DND-41 (cell line): ENCODE data around the gene DLG2.

Experiments
- ATAC-seq: fragments of 200-7000 bp; cut with Tn5 transposase; 3 replicates; pipeline ENCODE4 v1.9.1; 2021; ENCODE audit warnings: low read depth; ENCODE audit not compliant: insufficient read depth
- DNase-seq: peaks from one replicate; pipeline ENCODE4 v3.0.0-alpha.2; 2020
- H2AFZ ChIP-seq: 2 replicates; pipeline ENCODE4 v1.6.0; 2012; ENCODE audit warnings: low read depth, low read length
- H3K27ac ChIP-seq: 2 replicates; pipeline ENCODE4 v1.5.1; 2012; ENCODE audit warnings: low read length, inconsistent platforms
- H3K27me3 ChIP-seq: fragments of 200-600 bp; sonication (generic); 2 replicates; pipeline ENCODE4 v1.6.0; 2012; ENCODE audit warnings: low read length, mild to moderate bottlenecking, inconsistent platforms; ENCODE audit not compliant: insufficient read depth, poor library complexity
- H3K36me3 ChIP-seq: 2 replicates; pipeline ENCODE4 v1.5.1; 2012; ENCODE audit warnings: low read length, inconsistent platforms; ENCODE audit not compliant: insufficient read depth
- H3K4me1 ChIP-seq: 2 replicates; pipeline ENCODE4 v1.5.1; 2012; ENCODE audit warnings: mild to moderate bottlenecking, low read length; ENCODE audit not compliant: insufficient read depth
- H3K4me2 ChIP-seq: 2 replicates; pipeline ENCODE4 v1.6.0; 2012; ENCODE audit warnings: mild to moderate bottlenecking, moderate library complexity, low read length, inconsistent platforms; ENCODE audit not compliant: insufficient read depth
- H3K4me3 ChIP-seq, 2 experiments: fragments of 200-600 bp in 1 of 2; shearing (Covaris generic) in 1 of 2; 2 replicates each; pipeline ENCODE4 v1.5.1; 2012 to 2016; ENCODE audit warnings: inconsistent platforms in 2 of 2, low read length in 2 of 2, mild to moderate bottlenecking in 2 of 2, low read depth in 1 of 2, moderate library complexity in 1 of 2
- H3K79me2 ChIP-seq: 2 replicates; pipeline ENCODE4 v1.6.0; 2012; ENCODE audit warnings: low read length, inconsistent platforms; ENCODE audit not compliant: insufficient read depth
- H3K9ac ChIP-seq: 2 replicates; pipeline ENCODE4 v1.6.0; 2012; ENCODE audit warnings: low read depth, mild to moderate bottlenecking, inconsistent platforms, low read length, moderate library complexity
- H3K9me3 ChIP-seq: 2 replicates; pipeline ENCODE4 v1.5.1; 2012; ENCODE audit warnings: low read length, moderate library complexity, mild to moderate bottlenecking, inconsistent platforms; ENCODE audit not compliant: insufficient read depth, severe bottlenecking
- H4K20me1 ChIP-seq: 2 replicates; pipeline ENCODE4 v1.6.0; 2012; ENCODE audit warnings: low read length; ENCODE audit not compliant: insufficient read depth
- CTCF ChIP-seq: IDR thresholded peaks from 2 replicates; pipeline ENCODE4 v1.5.1; 2012; ENCODE audit warnings: borderline replicate concordance, low read length, moderate library complexity, mild to moderate bottlenecking; ENCODE audit not compliant: poor library complexity, severe bottlenecking; ENCODE audit errors: extremely low read depth
- EZH2 ChIP-seq: IDR thresholded peaks from 3 replicates; pipeline ENCODE4 v1.6.1; 2012; ENCODE audit warnings: borderline replicate concordance, low read depth, mild to moderate bottlenecking, moderate library complexity, low read length, inconsistent platforms; ENCODE audit not compliant: severe bottlenecking

Gene DLG2

GRCh38 chr11:84581083-84581482 is 1046.1 kb downstream of the DLG2 start:
- H3K4me2 ChIP-seq, result no peak overlapping the region
- no peak for ATAC-seq

GRCh38 chr11:84580428-84580827 is 1046.7 kb downstream of the DLG2 start:
- H2AFZ ChIP-seq, result no peak overlapping the region
- H3K4me1 ChIP-seq, result no peaks in the 10 kb centered on the region
- no peak overlapping the region for H3K9ac ChIP-seq
- H3K27me3 ChIP-seq, result no peaks in the 10 kb centered on the region
- H3K36me3 ChIP-seq, result no peaks in the 10 kb centered on the region
- no peaks in the 10 kb centered on the region for H3K79me2 ChIP-seq
- TF ChIP-seq CTCF (no peak), EZH2 (no peak)
- no peak overlapping the region for H3K4me3 ChIP-seq
- no peak for ATAC-seq
- DNase-seq, result no peak
- no peaks in the 10 kb centered on the region for H3K9me3 ChIP-seq
- H3K27ac ChIP-seq, result no peak overlapping the region
- H4K20me1 ChIP-seq, result no peaks in the 10 kb centered on the region
- no peak overlapping the region for H3K4me2 ChIP-seq

More at GRCh38 chr11:84581083-84581482, 1046.1 kb downstream of the DLG2 start:
- H3K36me3 ChIP-seq, result no peaks in the 10 kb centered on the region
- no peaks in the 10 kb centered on the region for H3K79me2 ChIP-seq
- no peak overlapping the region for H3K4me3 ChIP-seq
- no peak for DNase-seq
- H3K9ac ChIP-seq, result no peak overlapping the region
- no peak overlapping the region for H3K27ac ChIP-seq
- no peak overlapping the region for H2AFZ ChIP-seq
- no peaks in the 10 kb centered on the region for H3K4me1 ChIP-seq
- no peaks in the 10 kb centered on the region for H3K27me3 ChIP-seq
- H4K20me1 ChIP-seq, result no peaks in the 10 kb centered on the region
- H3K9me3 ChIP-seq, result no peaks in the 10 kb centered on the region
- no peak for TF ChIP-seq CTCF
- no peak for TF ChIP-seq EZH2

- Histone ChIP-seq H3K9me3 (no peaks in the 10 kb centered on the region), H3K4me1 (no peaks in the 10 kb centered on the region), H3K27me3 (no peaks in the 10 kb centered on the region), H3K4me3 (no peak overlapping the region), H3K9ac (no peak overlapping the region), H2AFZ (no peak overlapping the region), H3K36me3 (no peaks in the 10 kb centered on the region), H3K79me2 (no peaks in the 10 kb centered on the region), H4K20me1 (no peaks in the 10 kb centered on the region), H3K27ac (no peak overlapping the region), H3K4me2 (no peak overlapping the region)
- DNase-seq (no peak), ATAC-seq (no peak)
- no peak for TF ChIP-seq EZH2
- no peak for TF ChIP-seq CTCF
Observed at GRCh38 chr11:84573868-84574267, 1053.3 kb downstream of the DLG2 start.

- Histone ChIP-seq H2AFZ (no peak overlapping the region), H3K4me2 (no peak overlapping the region), H3K9me3 (no peaks in the 10 kb centered on the region)
Observed at GRCh38 chr11:84566671-84567070, 1060.5 kb downstream of the DLG2 start.

More at GRCh38 chr11:84566671-84567070, 1060.5 kb downstream of the DLG2 start:
- Histone ChIP-seq H3K79me2 (no peaks in the 10 kb centered on the region), H4K20me1 (no peaks in the 10 kb centered on the region), H3K4me3 (no peak overlapping the region), H3K36me3 (no peaks in the 10 kb centered on the region), H3K27me3 (no peaks in the 10 kb centered on the region), H3K27ac (no peak overlapping the region), H3K4me1 (no peaks in the 10 kb centered on the region), H3K9ac (no peak overlapping the region)
- DNase-seq (no peak), ATAC-seq (no peak)
- no peak for TF ChIP-seq CTCF
- TF ChIP-seq EZH2, result no peak
